Activated T-cell treated with anti-CD3 and anti-CD28 coated beads, Interleukin-2, amount 50 U/mL, for 48 hours (primary cell): ENCODE data around the gene KLHL30.
A peak's percentile ranks its signal among the peaks of the same experiment; 100 is the strongest.

ENCODE experiments used
- DNase-seq, 2 experiments: peaks; one replicate each; pipeline ENCODE4 v3.0.0-alpha.2; 2020

Gene KLHL30

GRCh38 chr2:238149841-238150572, 11.5 kb downstream of the KLHL30 start:
- DNase-seq, result no peak

- no peak for DNase-seq
These were observed 12.2 kb downstream of the KLHL30 start for GRCh38 chr2:238150686-238151085.

- no peak for DNase-seq
These were observed 12.7 kb downstream of the KLHL30 start for GRCh38 chr2:238151205-238151604.

DNA sequence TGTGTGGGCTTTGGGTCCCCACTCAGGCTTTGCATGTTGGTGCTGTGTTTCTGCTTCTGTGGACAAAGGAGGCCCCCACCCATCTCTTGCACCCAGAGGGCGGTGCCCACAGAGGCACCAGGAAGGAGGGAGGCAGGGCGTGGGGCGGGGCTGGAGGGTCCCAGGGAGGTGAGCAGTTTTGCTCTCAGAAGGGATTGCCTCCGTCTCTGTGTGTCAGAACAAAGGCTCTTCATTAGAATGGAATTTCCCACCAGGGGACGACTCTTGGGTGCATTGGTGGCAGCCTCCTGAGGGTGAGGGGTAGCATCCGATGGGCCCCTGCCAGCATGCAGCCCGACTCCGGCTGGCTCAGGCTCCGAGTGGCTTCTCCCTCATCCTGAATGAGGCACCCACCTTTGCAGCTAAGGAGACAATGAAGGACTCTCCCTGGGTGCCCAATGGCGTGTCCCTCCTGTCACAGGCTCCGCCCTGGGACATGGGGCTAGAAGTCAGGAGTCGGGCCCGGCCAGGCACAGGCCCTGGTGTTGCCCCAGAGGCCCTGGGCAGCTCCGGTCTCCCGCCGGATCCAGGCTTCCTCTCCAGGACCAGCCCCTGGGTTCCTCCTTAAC, 13.3 kb downstream of the KLHL30 start:
- DNase-seq, result no peak

GRCh38 chr2:238152771-238153688, 14.6 kb downstream of the KLHL30 start:
- DNase-seq, result no peak

GRCh38 chr2:238154570-238154969, 16.1 kb downstream of the KLHL30 start:
- DNase-seq, result no peak

GRCh38 chr2:238155051-238155760, 16.7 kb downstream of the KLHL30 start:
- no peak for DNase-seq

DNA sequence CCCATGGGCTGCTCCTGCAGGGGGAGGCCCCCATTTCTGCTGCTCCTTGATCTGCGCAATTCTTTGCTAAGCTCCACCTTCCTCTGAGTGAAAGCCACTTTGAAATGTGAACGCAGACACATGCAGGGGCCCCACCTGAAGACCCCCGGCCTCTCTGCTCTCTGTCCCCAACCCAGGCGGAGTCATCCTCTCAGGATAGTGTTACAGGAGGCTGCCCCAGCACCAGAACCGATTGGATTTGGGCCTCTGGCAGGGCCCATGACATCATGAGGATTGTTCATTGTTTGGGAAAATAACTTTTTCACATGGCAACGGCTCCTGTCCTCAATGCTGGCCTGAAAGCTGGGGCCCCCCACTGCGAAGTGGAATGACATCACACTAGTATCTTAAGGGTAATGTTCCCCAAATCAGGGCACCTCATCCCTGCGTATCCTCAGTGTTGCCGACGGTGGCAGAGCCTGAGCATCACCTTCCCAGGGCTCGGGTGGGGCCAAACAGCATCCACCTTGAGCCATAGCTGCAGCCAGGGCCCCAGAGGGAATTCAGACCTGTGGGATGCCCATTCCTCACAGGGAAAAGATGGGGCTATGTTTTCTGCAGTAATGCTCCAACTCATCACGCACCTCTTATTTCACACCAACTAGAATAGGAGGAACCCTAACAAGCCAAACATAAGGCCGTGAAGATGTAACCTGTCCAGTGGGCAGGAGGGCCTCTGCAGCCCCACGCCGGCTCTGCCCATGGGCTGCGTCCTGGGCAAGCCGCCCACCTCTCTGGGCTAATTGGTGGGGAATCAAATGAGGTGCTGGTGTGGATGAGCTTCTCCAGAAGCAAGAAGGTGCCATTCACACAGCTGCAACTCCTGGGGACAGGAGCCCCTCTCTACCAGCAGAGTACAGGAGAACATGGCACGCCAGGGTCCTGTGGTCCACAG, 17.6 kb downstream of the KLHL30 start:
- no peak for DNase-seq

- no peak for DNase-seq
These were observed 19.1 kb downstream of the KLHL30 start for GRCh38 chr2:238157506-238158017.

DNA sequence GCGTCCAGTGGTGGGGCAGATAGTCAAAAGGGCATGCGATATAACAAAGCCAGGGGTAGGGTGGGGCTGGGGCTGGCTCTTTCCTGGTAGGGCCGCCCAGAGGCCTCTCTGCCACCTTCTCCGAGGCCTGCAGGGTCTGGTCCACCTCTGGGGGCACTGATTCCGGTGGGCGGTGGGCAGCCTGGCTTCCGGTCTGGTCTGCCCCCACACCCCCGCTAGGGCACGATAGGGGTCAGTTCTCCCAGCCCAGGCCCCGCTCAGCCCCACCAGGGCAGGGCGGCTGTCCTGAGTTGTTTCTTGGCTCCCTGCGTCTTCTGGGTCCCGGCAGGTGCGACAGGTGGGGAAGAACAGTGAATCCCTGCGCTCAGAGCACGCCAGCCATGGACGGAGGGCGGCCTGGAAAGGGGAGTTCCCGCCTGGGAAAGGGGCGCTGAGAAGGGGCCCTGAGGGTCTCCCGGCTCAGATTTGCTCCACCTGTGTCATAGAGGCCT, 19.6 kb downstream of the KLHL30 start:
- DNase-seq, result no peak

GRCh38 chr2:238158509-238159070, 20.1 kb downstream of the KLHL30 start, which contains the start of gene ERFE:
ERFE (plus strand) TSS chr2:238158970; CDS start chr2:238159008, 38 bp downstream.
- peak; percentile 78 to 79 for DNase-seq

DNA sequence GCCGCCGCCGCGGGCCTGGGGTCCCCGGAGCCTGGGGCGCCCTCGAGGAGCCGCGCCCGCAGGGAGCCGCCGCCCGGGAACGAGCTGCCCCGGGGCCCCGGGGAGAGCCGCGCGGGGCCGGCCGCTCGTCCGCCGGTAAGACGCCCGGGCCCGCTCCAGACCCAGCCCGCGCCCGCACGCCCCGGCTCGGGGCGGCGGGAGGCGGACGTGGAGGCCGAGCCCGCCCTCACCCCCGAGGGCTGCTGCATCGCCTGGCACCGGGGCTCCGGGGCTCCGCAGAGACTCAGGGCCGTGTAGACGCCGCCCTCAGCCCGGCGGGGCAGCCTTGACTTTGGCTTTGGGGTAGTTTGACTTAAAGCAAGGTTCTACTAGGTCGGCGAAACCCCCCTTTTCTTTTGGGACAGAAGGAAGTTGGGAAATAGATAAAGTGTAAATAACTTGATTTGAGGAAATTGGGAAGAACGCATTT, 20.6 kb downstream of the KLHL30 start:
- peak in 1 of 2 experiments; percentile 57 for DNase-seq

DNA sequence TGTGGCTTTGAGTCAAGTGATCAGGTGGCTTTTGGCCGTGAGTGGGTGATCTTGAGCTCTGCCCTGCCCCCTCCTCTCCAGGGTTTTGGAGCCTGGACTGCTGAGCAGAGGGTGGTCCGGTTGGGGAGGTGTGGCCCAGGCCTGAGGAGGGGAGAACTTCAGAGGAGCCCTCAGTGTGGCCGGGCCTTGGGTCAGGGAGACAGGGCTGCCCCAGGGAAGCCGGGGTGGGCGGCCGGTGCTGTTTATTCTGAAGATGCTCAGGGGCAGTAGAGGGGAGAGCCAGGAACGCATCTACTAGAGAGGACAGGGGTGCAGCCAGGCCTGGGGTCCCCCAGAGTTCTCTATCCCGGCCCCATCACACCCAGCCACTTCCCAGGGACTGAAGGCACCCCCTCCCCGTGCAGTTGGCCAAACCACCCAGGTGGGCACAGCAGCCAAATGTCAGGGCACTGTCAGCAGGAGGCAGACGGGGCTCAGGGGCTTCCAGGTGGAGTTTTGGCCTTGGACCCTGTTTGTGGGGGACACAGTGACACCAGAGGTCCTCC, 21.3 kb downstream of the KLHL30 start:
- no peak for DNase-seq

GRCh38 chr2:238160206-238161129, 22.0 kb downstream of the KLHL30 start:
- DNase-seq, result no peak

DNA sequence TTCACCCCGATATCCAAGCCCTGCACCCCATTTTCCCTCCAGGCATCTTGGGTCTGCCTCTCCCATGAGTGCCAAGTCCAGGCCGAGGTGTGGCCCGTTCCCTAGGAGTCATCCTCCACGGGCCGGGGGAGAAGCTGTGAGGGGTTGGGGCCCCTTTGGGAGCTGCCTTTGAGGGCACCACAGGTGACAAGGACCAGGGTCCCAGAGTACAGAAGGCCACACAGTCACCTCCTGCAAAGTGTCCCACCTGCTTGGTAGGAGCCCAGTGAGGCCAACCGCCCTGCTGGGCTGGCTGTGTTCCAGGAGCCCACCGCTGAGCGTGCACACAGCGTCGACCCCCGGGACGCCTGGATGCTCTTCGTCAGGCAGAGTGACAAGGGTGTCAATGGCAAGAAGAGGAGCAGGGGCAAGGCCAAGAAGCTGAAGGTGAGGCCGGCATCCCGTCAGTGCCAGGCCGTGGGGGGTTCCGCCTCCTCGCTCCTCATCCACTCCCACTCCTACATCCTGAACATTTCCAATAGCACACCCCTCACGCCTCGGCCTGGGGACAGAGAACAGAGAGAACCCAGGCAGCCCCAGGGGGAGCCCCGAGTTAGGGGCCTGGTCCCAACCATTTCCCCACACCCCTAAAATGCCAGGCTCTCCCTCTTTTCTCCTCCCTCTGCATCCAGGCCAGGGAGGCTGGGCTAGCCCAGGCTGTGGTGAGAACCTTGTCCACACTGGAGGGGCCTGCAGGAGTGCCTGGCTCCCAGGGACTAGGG, 23.0 kb downstream of the KLHL30 start:
- no peak for DNase-seq

DNA sequence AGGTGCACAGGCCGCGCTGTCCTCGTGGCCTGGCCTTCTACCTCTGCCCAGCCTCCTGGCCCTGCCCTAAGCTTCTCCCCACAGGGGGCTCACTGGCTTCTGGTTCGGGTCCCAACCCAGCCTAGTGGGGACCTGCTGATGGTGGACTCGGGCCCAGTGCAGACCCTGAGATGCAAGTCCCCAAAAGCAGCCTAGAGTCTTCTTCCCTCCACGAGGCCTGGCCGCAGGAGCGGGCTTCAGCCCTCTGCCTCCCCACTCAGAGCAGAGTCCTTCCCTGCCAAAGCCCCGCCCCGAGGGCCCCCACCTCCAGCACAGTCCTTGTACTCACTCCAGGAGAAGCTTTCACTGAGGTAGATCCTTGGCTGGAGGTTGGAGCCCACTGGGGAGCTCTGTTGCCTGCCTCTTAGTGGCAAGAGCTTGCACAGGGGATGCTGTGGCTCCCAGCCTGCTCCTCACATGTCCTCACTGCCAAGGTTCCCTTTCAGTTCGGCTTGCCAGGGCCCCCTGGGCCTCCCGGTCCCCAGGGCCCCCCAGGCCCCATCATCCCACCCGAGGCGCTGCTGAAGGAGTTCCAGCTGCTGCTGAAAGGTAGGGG, 23.9 kb downstream of the KLHL30 start:
- DNase-seq, result no peak

DNA sequence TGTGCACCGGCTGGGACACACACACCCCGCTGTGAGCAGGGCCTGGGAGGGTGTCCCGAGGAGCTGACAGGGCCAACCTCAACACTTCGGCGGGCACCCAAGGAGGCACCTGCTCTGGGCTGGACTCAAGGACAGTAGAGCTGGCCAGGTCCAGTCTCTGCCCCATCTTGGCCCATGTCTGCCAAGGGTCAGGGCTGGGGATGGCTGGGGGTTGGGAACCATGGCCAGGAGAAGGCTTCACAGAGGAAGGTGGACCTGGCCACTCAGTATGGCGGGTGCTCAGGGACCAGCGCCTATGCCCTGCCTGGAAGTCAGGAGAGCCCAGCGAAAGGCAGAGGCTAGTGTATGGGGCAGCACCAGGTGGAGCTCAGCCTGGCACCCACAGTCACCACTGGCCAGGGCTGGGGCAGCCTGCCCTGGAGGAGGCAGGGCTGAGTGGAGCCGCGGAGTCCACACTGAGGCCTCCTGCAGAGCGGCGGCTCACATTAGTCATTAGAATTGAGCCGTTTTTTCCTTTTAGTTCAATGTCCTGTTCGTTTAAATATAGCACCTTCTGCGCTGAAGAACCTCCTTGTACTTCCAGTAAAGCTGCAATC, 24.5 kb downstream of the KLHL30 start:
- no peak for DNase-seq
